ENCODE data around the gene SDR42E2.

DNA sequence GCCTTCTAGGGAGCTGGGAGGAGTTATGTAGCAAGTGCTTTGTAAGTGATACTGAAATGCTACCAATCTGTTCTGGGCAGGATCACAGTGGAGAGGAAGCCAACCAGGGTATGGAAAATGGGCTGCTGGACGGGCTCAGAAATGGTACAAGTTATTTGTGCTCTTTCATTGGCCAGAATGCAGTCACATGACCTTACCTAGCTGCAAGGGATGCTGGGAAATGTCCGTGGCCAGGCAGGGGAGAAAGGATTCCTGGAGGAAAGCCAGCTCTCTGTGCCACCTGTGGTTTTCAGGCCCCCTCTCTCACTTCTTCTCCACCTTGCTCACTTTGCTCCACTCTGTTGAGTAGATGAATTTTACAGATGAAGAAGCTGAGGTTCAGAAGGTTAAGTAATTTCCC is 48.5 kb downstream of the SDR42E2 start:
- TF ChIP-seq POLR2A (IDR thresholded peaks at IDR 0.05): no peak
- TF ChIP-seq CTCF (IDR thresholded peaks at IDR 0.05): no peak
